PC-9 (cell line): ENCODE measurements around the gene USH2A.

ENCODE experiments used
- EZH2 ChIP-seq: fragments of 200-600 bp; sonication (generic); IDR thresholded peaks from 2 replicates; pipeline ENCODE4 v1.8.0; 2017; ENCODE audit warnings: antibody characterized with exemption, low read depth
- TF ChIP-seq, protein P1 (sequence below): fragments of 200-600 bp; sonication (generic); conservative IDR thresholded peaks from 2 replicates; pipeline ENCODE4 v1.6.1; 2017; ENCODE audit warnings: mixed run types, antibody characterized with exemption, mild to moderate bottlenecking, moderate library complexity

DNA sequence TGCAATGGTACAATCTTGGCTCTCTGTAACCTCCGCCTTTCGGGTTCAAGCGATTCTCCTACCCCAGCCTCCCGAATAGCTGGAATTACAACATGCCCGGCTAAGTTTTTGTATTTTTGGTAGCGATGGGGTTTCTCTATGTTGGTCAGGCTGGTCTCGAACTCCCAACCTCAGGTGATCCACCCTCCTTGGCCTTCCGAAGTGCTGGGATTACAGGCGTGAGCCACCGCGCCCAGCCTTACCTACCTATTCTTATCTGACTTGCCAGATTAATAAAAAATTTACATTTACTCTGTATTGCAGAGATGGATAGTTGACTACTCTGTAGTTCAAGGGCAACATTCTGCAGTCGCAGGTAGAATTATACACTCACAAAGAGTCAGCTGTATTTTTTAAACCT, 496.6 kb downstream of the USH2A start:
- TF ChIP-seq, protein P1, sequence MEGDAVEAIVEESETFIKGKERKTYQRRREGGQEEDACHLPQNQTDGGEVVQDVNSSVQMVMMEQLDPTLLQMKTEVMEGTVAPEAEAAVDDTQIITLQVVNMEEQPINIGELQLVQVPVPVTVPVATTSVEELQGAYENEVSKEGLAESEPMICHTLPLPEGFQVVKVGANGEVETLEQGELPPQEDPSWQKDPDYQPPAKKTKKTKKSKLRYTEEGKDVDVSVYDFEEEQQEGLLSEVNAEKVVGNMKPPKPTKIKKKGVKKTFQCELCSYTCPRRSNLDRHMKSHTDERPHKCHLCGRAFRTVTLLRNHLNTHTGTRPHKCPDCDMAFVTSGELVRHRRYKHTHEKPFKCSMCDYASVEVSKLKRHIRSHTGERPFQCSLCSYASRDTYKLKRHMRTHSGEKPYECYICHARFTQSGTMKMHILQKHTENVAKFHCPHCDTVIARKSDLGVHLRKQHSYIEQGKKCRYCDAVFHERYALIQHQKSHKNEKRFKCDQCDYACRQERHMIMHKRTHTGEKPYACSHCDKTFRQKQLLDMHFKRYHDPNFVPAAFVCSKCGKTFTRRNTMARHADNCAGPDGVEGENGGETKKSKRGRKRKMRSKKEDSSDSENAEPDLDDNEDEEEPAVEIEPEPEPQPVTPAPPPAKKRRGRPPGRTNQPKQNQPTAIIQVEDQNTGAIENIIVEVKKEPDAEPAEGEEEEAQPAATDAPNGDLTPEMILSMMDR: no peak
- no peak for TF ChIP-seq EZH2
